ENCODE data around the gene EXOC6B. TPM values are rescaled to one million over a fixed set of nuclear protein-coding genes. Genes with fewer than 3 reads are reported as not detected.

The EXOC6B gene
- total RNA-seq, 1 donor from 2014 or later, result 35.2 TPM

- H3K4me3 ChIP-seq, result no peak overlapping the region
- DNase-seq (no peak), ATAC-seq (no peak)
- no peaks in the 10 kb centered on the region for H3K27me3 ChIP-seq
- intact Hi-C loops (cut with DNase I), result no loop called here
- H3K36me3 ChIP-seq, result no peaks in the 10 kb centered on the region
- H3K4me1 ChIP-seq, result no peaks in the 10 kb centered on the region
- H3K27ac ChIP-seq, result no peak overlapping the region
- TF ChIP-seq, protein P1, sequence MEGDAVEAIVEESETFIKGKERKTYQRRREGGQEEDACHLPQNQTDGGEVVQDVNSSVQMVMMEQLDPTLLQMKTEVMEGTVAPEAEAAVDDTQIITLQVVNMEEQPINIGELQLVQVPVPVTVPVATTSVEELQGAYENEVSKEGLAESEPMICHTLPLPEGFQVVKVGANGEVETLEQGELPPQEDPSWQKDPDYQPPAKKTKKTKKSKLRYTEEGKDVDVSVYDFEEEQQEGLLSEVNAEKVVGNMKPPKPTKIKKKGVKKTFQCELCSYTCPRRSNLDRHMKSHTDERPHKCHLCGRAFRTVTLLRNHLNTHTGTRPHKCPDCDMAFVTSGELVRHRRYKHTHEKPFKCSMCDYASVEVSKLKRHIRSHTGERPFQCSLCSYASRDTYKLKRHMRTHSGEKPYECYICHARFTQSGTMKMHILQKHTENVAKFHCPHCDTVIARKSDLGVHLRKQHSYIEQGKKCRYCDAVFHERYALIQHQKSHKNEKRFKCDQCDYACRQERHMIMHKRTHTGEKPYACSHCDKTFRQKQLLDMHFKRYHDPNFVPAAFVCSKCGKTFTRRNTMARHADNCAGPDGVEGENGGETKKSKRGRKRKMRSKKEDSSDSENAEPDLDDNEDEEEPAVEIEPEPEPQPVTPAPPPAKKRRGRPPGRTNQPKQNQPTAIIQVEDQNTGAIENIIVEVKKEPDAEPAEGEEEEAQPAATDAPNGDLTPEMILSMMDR (IDR thresholded peaks at IDR 0.05), result no peak
- no peaks in the 10 kb centered on the region for H3K9me3 ChIP-seq
Measured at GRCh38 chr2:72524071-72524470, 301.8 kb downstream of the EXOC6B start.

DNA sequence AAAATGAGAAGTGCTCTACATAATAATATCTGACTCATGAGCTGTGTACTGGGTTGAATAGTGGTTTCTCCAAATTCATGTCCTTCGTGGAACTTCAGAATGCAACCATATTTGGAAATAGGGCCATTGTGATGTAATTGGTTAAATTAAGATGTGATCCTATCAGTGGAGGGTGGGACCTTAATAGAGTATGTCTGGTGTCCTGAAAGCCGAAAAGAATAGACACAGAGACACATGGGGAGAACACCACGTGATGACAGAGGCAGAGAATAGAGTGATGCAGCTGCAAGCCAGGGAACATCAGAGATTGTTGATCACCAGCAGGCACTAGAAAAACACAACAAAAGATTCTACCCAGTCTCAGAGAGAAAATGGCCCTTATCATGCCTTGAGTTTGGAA lies 310.1 kb downstream of the EXOC6B start:
- H3K4me3 ChIP-seq, result no peak overlapping the region

GRCh38 chr2:72513011-72513410 lies 312.8 kb downstream of the EXOC6B start:
- DNase-seq (no peak), ATAC-seq (no peak)
- no peaks in the 10 kb centered on the region for H3K27me3 ChIP-seq
- no peaks in the 10 kb centered on the region for H3K9me3 ChIP-seq
- H3K27ac ChIP-seq, result no peak overlapping the region
- H3K36me3 ChIP-seq, result no peaks in the 10 kb centered on the region
- TF ChIP-seq, protein P1 (IDR thresholded peaks at IDR 0.05), result no peak
- intact Hi-C loops (cut with DNase I), result no loop called here
- H3K4me3 ChIP-seq, result no peak overlapping the region
- H3K4me1 ChIP-seq, result no peaks in the 10 kb centered on the region

More for the DNA sequence above, 310.1 kb downstream of the EXOC6B start:
- DNase-seq (no peak), ATAC-seq (no peak)
- Histone ChIP-seq H3K27me3 (no peaks in the 10 kb centered on the region), H3K4me1 (no peaks in the 10 kb centered on the region), H3K9me3 (no peaks in the 10 kb centered on the region), H3K36me3 (no peaks in the 10 kb centered on the region), H3K27ac (no peak overlapping the region)
- intact Hi-C loops (cut with DNase I), result no loop called here
- TF ChIP-seq, protein P1 (IDR thresholded peaks at IDR 0.05), result no peak

DNA sequence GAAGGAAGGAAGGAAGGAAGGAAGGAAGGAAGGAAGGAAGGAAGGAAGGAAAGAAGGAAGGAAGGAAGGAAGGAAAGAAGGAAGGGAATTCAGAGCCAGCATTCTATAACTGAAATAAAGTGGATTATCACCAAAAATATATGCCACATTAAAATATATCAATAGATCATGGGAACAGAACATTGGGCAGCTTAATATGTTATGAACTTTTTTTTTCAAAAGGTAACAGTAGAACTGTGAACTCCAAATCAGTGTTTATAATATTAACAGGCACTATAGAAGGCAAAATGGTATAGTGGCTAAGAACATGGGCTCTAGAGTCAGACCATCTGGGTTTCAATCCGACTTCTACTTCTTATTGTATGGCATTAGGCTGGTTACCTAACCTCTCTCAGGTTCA lies 313.5 kb downstream of the EXOC6B start:
- no peaks in the 10 kb centered on the region for H3K27me3 ChIP-seq
- DNase-seq (no peak), ATAC-seq (no peak)
- H3K4me3 ChIP-seq, result no peak overlapping the region
- no peaks in the 10 kb centered on the region for H3K36me3 ChIP-seq
- H3K9me3 ChIP-seq, result no peaks in the 10 kb centered on the region
- no peak overlapping the region for H3K27ac ChIP-seq
- intact Hi-C loops (cut with DNase I), result no loop called here
- TF ChIP-seq, protein P1 (IDR thresholded peaks at IDR 0.05), result no peak
- H3K4me1 ChIP-seq, result no peaks in the 10 kb centered on the region

DNA sequence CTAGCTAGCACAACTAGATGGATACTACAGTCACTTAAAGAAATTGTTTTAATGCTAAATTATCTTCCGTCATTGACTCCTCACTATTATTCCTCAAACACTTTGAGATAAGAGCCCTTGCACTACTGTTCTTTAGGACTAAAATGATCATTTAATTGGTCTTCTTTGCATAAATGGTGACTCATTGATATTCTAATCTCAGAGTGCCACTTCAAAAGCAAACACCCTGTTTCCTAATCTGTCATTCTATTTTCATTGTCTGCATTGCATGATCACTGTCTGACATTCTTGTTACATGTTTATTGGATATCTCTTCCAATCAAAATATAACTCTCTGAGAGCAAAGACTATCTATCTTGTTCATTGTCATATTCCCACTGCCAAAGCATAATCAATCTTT lies 313.9 kb downstream of the EXOC6B start:
- intact Hi-C loops (cut with DNase I), result no loop called here
- TF ChIP-seq, protein P1 (IDR thresholded peaks at IDR 0.05), result no peak
- H3K36me3 ChIP-seq, result no peaks in the 10 kb centered on the region
- H3K27me3 ChIP-seq, result no peaks in the 10 kb centered on the region
- ATAC-seq (no peak), DNase-seq (no peak)
- no peak overlapping the region for H3K4me3 ChIP-seq
- H3K9me3 ChIP-seq, result no peaks in the 10 kb centered on the region
- H3K4me1 ChIP-seq, result no peaks in the 10 kb centered on the region
- no peak overlapping the region for H3K27ac ChIP-seq

DNA sequence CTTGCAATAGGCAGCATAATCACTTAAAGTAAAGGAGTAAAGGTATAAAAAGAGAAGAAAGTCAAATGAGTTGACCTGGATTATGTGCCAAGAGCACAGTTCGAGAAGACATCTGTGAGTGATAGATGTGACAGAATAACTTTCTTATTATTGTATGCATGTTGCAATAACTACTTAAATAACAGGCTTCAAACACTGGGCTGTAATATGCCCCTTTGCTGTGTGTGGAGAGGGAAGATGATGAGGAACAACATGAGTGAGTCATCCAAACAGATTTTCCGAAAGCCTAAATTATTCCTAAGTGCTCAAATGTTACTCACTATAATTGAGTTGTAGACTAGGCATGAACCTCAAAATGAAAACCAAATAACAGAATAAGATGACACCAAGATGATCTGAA lies 328.1 kb downstream of the EXOC6B start:
- no peaks in the 10 kb centered on the region for H3K27me3 ChIP-seq
- H3K4me3 ChIP-seq, result no peak overlapping the region
- H3K27ac ChIP-seq, result no peak overlapping the region
- H3K4me1 ChIP-seq, result no peaks in the 10 kb centered on the region
- DNase-seq (no peak), ATAC-seq (no peak)
- TF ChIP-seq, protein P1 (IDR thresholded peaks at IDR 0.05), result no peak
- H3K9me3 ChIP-seq, result no peaks in the 10 kb centered on the region
- intact Hi-C loops (cut with DNase I), result no loop called here
- peaks cover 10% of the 10 kb centered on the region for H3K36me3 ChIP-seq

All from upper lobe of right lung (tissue), 1 donor.